Right cardiac atrium (tissue), 5 donors: Measurements from ENCODE around the gene ZFR2. TPM values are rescaled to one million over a fixed set of nuclear protein-coding genes. Genes with fewer than 3 reads are reported as not detected.
A peak's percentile ranks its signal among the peaks of the same experiment; 100 is the strongest.

ENCODE experiments used
- ATAC-seq, 2 donors: fragments of 200-7000 bp; cut with Tn5 transposase; one replicate each; pipeline versions ENCODE4 v1.8.0 to v1.9.1; 2020; ENCODE audit warnings: moderate library complexity in 2 of 2, mild to moderate bottlenecking in 1 of 2
- DNase-seq, 3 donors: peaks; one replicate each; pipeline ENCODE4 v3.0.0-alpha.2; 2020
- H3K27ac ChIP-seq: one replicate; pipeline ENCODE4 v1.5.1; 2013; ENCODE audit warnings: mild to moderate bottlenecking, low read length, control low read depth, moderate library complexity
- H3K27me3 ChIP-seq: one replicate; pipeline ENCODE4 v1.6.1; 2013; ENCODE audit not compliant: control insufficient read depth, insufficient read depth
- H3K4me1 ChIP-seq: one replicate; pipeline ENCODE4 v1.6.1; 2013; ENCODE audit warnings: low read length; ENCODE audit not compliant: control insufficient read depth, insufficient read depth
- H3K4me3 ChIP-seq: one replicate; pipeline ENCODE4 v1.5.1; 2013; ENCODE audit warnings: low read length, control low read depth
- H3K9me3 ChIP-seq: one replicate; pipeline ENCODE4 v1.6.1; 2013; ENCODE audit warnings: low read length; ENCODE audit not compliant: control insufficient read depth
- WGBS: extraction: QIAGEN DNeasy Blood & Tissue Kit; methylation state at CpG from one replicate; pipeline ENCODE4 v1.1.7; 2013; 5-methylcytosine and 5-hydroxymethylcytosine counted together
- intact Hi-C, 4 donors: fragments of 100-400 bp; cut with DNase I; formaldehyde crosslinking; loops; one replicate each; pipeline versions ENCODE4 v1.11.0 to v1.14.0; 2022 to 2023
- polyA plus RNA-seq: library from polyadenylated mRNA; stranded (reverse); fragments of 200-250 nt; gene quantifications from one replicate; pipeline ENCODE4 v1.2.3, GENCODE V29; 2013
- total RNA-seq, 4 donors: library from RNA; stranded (reverse); fragmentation: NEBNext Ultra II Directional; extraction: Animal tissue kit (Norgen Biotek cat#: 25700); gene quantifications; one replicate each; pipeline ENCODE4 v1.2.1, GENCODE V29; 2021
- donor health status: healthy with polysubstance abuse.
- donor health status: DM: no; HTN: yes; CAD: no.
- donor health status: DM: no; HTN: no; CAD: no.
- donor health status: DM: no; HTN: yes; CAD: no; lungs with severe emphysema.
- donor health status: DM: yes; HTN: yes; CAD: no.

The ZFR2 gene
- total and polyA plus RNA-seq, 5 donors = 0.36 to 0.86 (median 0.76) TPM

- Histone ChIP-seq H3K27me3 (no peaks in the 10 kb centered on the region), H3K4me1 (no peaks in the 10 kb centered on the region), H3K9me3 (no peaks in the 10 kb centered on the region), H3K4me3 (no peak overlapping the region), H3K27ac (no peak overlapping the region)
- DNase-seq (peak in 1 of 3 donors; percentile 45), ATAC-seq (no peak)
- intact Hi-C loops = no loop called here
- WGBS = 68% methylated on average over 25 of the region's 25 CpGs
These were observed 94.0 kb downstream of the ZFR2 start for GRCh38 chr19:3774621-3775373.

DNA sequence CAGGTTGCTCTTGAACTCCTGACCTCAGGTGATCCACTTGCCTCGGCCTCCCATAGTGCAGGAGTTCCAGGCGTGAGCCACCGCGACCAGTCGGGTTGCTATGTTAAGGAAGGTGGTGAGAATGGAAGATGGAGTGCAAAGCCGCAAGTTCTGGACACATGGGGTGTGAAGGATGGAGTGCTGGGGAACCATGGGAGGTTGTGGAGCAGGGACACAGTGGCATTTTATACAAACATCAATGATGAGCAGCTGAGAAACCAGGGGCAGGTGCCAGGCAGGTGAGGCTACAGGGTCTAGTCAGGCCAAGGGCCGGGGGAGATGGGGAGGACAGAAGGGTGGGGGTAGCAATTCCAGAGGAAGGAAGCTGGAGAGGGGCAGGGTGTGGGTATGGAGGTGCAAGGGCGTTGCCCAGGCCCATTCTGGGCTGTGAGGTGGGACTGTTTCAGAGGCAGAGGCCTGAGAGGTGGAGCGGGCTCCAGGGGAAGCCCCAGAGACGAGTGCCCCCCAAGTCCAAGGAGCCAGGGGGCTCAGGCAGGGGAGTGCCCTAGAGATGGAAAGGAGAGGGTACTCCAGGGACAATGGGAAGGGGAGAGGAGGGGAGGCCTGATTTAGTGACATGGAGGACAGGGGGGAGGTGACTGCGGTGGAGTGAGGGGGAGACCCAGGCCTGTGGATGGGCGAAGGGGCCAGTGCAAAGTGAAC lies 94.9 kb downstream of the ZFR2 start:
- intact Hi-C loops = no loop called here
- Histone ChIP-seq H3K4me1 (no peaks in the 10 kb centered on the region), H3K27ac (no peak overlapping the region), H3K9me3 (no peaks in the 10 kb centered on the region), H3K27me3 (no peaks in the 10 kb centered on the region), H3K4me3 (no peak overlapping the region)
- ATAC-seq = no peak
- DNase-seq = peak in 1 of 3 donors; percentile 44
- WGBS = 78% methylated on average over 12 of the region's 12 CpGs

GRCh38 chr19:3771906-3772455 lies 96.9 kb downstream of the ZFR2 start, which contains the start of gene RAX2:
Gene RAX2 (minus strand): TSS chr19:3772228. CDS start chr19:3771742, 486 bp downstream.
- no peaks in the 10 kb centered on the region for H3K27me3 ChIP-seq
- no peak within 1 kb of the TSS for H3K4me3 ChIP-seq
- no peak within 1 kb of the TSS for H3K27ac ChIP-seq
- no peaks in the 10 kb centered on the region for H3K9me3 ChIP-seq
- WGBS = 47% methylated on average over 23 of the region's 23 CpGs
- H3K4me1 ChIP-seq = no peaks in the 10 kb centered on the region
- ATAC-seq (no peak), DNase-seq (peak in 2 of 3 donors; percentile 30 to 35)
- intact Hi-C loops = no loop called here

GRCh38 chr19:3771000-3771905 lies 97.6 kb downstream of the ZFR2 start:
- no peaks in the 10 kb centered on the region for H3K4me1 ChIP-seq
- intact Hi-C loops = no loop called here
- no peaks in the 10 kb centered on the region for H3K27me3 ChIP-seq
- no peak overlapping the region for H3K4me3 ChIP-seq
- H3K27ac ChIP-seq = no peak overlapping the region
- DNase-seq (peak in 2 of 3 donors; percentile 42 to 60), ATAC-seq (no peak)
- WGBS = 79% methylated on average over 35 of the region's 35 CpGs
- no peaks in the 10 kb centered on the region for H3K9me3 ChIP-seq

GRCh38 chr19:3770136-3770999 lies 98.5 kb downstream of the ZFR2 start:
- intact Hi-C loops = no loop called here
- Histone ChIP-seq H3K27me3 (no peaks in the 10 kb centered on the region), H3K4me1 (no peaks in the 10 kb centered on the region), H3K4me3 (no peak overlapping the region), H3K9me3 (no peaks in the 10 kb centered on the region), H3K27ac (no peak overlapping the region)
- no peak for ATAC-seq
- DNase-seq = peak in 2 of 3 donors; percentile 43 to 54
- WGBS = 73% methylated on average over 53 of the region's 53 CpGs

DNA sequence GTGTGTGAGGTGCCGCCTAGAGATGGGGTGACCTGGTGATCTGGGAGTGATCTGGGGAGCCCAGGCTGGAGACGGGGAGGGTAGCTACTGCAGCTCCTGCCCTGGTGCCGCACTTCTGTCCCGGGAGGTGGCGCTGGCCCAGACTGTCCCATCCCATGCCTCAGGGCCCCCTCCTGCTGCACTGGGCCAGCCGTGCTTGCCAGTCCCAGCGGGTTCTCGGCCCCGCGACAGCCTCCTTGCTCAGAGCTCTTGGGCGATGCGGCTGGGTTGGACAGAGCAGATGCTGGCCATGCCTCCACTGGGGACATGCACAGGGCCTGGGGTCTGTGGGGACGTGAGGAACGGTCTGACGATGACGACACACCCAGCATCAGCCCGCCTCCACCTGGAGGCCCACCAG lies 99.3 kb downstream of the ZFR2 start:
- intact Hi-C loops = no loop called here
- no peaks in the 10 kb centered on the region for H3K4me1 ChIP-seq

GRCh38 chr19:3768748-3769099 lies 100.1 kb downstream of the ZFR2 start:
- intact Hi-C loops = no loop called here
- 95% methylated on average over 7 of the region's 7 CpGs for WGBS
- Histone ChIP-seq H3K9me3 (no peaks in the 10 kb centered on the region), H3K4me3 (no peak overlapping the region), H3K4me1 (no peaks in the 10 kb centered on the region), H3K27me3 (no peaks in the 10 kb centered on the region), H3K27ac (no peak overlapping the region)
- ATAC-seq (no peak), DNase-seq (peak in 1 of 3 donors; percentile 41)

More for the DNA sequence above, 99.3 kb downstream of the ZFR2 start:
- DNase-seq (peak in 1 of 3 donors; percentile 40), ATAC-seq (no peak)
- no peaks in the 10 kb centered on the region for H3K9me3 ChIP-seq
- 87% methylated on average over 17 of the region's 17 CpGs for WGBS
- no peaks in the 10 kb centered on the region for H3K27me3 ChIP-seq
- H3K4me3 ChIP-seq = no peak overlapping the region
- H3K27ac ChIP-seq = no peak overlapping the region

DNA sequence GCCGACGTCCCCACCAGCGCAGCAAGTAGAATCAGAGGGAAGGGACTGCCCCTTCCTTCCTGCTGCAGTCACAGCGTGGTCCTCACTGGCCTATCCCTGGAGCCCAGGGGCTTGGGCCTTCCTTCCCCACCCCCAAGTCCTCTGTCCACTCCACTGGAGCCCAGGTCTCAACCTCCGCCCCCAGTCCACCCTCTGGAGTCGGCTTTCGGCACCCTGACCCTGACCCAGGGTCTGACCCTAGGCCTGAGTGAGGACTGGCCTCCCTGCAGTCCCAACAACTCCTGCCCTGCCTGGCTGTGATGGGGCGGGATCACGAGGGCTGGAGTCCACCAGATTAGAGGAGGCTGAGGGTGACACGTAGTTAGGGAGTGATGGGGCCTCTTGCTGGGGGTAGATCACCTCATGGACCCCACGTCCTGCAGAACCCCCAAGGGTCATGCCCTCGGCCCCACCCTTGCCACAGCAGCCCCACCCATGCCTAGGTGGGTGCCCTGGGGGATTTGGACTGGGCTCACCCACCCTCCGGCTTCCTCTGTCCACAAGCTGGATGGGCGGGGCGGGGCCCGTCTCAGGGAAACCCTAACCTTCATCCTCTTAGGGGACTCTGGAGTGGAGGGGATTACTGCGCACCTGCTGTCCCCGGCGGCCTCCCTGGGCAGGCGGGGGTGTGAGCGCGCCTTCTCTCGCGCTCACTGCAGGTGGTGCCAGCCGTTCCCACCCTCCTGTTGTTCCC lies 100.7 kb downstream of the ZFR2 start:
- H3K4me1 ChIP-seq = peaks cover 3% of the 10 kb centered on the region
- ATAC-seq = no peak
- WGBS = 87% methylated on average over 25 of the region's 25 CpGs

GRCh38 chr19:3767050-3767449 lies 101.8 kb downstream of the ZFR2 start:
- ATAC-seq (no peak), DNase-seq (peak in 1 of 3 donors; percentile 51)
- H3K9me3 ChIP-seq = no peaks in the 10 kb centered on the region
- WGBS = 95% methylated on average over 23 of the region's 23 CpGs
- no peak overlapping the region for H3K27ac ChIP-seq
- no peak overlapping the region for H3K4me3 ChIP-seq
- H3K27me3 ChIP-seq = no peaks in the 10 kb centered on the region
- intact Hi-C loops = no loop called here
- H3K4me1 ChIP-seq = peaks cover 3% of the 10 kb centered on the region

More for the DNA sequence above, 100.7 kb downstream of the ZFR2 start:
- Histone ChIP-seq H3K27ac (no peak overlapping the region), H3K9me3 (no peaks in the 10 kb centered on the region), H3K27me3 (no peaks in the 10 kb centered on the region), H3K4me3 (no peak overlapping the region)
- DNase-seq = peak in 1 of 3 donors; percentile 51
- intact Hi-C loops = no loop called here
